Thoracic aorta (tissue), 2 donors: Measurements from ENCODE around the gene MEOX1. TPM values are rescaled to one million over a fixed set of nuclear protein-coding genes. Genes with fewer than 3 reads are reported as not detected.

Source experiments
- ATAC-seq: fragments of 150-250 bp; one replicate; pipeline ENCODE4 v1.8.0; 2017; ENCODE audit warnings: low read depth; ENCODE audit not compliant: insufficient number of reproducible peaks, low FRiP score
- DNase-seq: peaks from one replicate; pipeline ENCODE4 v3.0.0-alpha.2; 2020; ENCODE audit warnings: low spot score
- H3K27ac ChIP-seq, 2 donors: fragments of 200-600 bp; sonication (generic); 1 replicate in 1 of 2; 2 replicates in 1 of 2; pipeline ENCODE4 v1.5.1; 2016; ENCODE audit warnings: mild to moderate bottlenecking in 2 of 2, moderate library complexity in 2 of 2
- H3K27me3 ChIP-seq: fragments of 200-600 bp; sonication (generic); replicated peaks from 2 replicates; pipeline ENCODE4 v1.6.0; 2016; ENCODE audit warnings: mild to moderate bottlenecking; ENCODE audit not compliant: insufficient read depth
- H3K36me3 ChIP-seq: fragments of 200-600 bp; sonication (generic); one replicate; pipeline ENCODE4 v1.5.1; 2016
- H3K4me1 ChIP-seq, 2 donors: fragments of 200-600 bp; sonication (generic); 1 replicate in 1 of 2; 2 replicates in 1 of 2; pipeline versions ENCODE4 v1.5.1 to v1.6.0; 2016; ENCODE audit warnings: low read depth in 2 of 2, mild to moderate bottlenecking in 1 of 2; ENCODE audit not compliant: control insufficient read depth in 1 of 2
- H3K4me3 ChIP-seq: fragments of 200-600 bp; sonication (generic); 2 replicates; pipeline ENCODE4 v1.5.1; 2016; ENCODE audit warnings: mild to moderate bottlenecking
- H3K9me3 ChIP-seq: fragments of 200-600 bp; sonication (generic); 2 replicates; pipeline ENCODE4 v1.5.1; 2016
- CTCF ChIP-seq: fragments of 200-600 bp; sonication (generic); IDR thresholded peaks from one replicate; pipeline ENCODE4 v1.5.1; 2019; ENCODE audit warnings: antibody characterized with exemption
- total RNA-seq, 2 donors: library from RNA; depleted of rRNA; stranded (reverse); fragments of >200 nt; gene quantifications; one replicate each; pipeline versions ENCODE4 v1.1.0 to v1.2.3, GENCODE V29; 2016

Gene MEOX1
- total RNA-seq, 2 donors from 2014 or later = 3.0 to 5.4 TPM

GRCh38 chr17:43680461-43680860 lies 18.7 kb upstream of the MEOX1 start:
- Histone ChIP-seq H3K4me1 (no peaks in the 10 kb centered on the region), H3K27ac (no peak overlapping the region), H3K9me3 (no peaks in the 10 kb centered on the region), H3K36me3 (no peaks in the 10 kb centered on the region), H3K27me3 (no peaks in the 10 kb centered on the region), H3K4me3 (no peak overlapping the region)
- ATAC-seq = no peak
- DNase-seq = no peak
- no peak for TF ChIP-seq CTCF

DNA sequence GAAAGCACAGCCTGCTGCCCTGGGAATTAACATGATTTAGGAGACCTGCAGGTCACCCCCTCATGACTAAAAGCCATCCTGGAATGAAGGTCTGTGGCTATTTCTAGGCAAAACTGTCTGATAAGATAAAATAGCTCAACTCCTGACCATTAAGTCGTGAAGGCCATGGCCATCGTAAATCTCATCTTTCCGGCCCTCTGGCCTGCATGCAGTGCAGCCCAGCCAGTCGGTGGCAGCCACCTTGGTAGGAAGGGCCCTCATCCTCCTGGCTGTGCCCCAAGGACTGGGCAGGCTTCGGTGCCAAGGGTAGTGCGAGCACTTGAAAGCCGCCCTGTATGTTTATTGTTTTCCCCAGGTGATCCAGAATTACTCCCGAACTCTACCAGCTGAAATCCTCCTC lies 18.2 kb upstream of the MEOX1 start:
- H3K27me3 ChIP-seq = no peaks in the 10 kb centered on the region
- ATAC-seq (no peak), DNase-seq (no peak)
- H3K9me3 ChIP-seq = no peaks in the 10 kb centered on the region
- TF ChIP-seq CTCF = no peak
- H3K4me1 ChIP-seq = no peaks in the 10 kb centered on the region
- no peak overlapping the region for H3K27ac ChIP-seq
- H3K4me3 ChIP-seq = no peak overlapping the region
- H3K36me3 ChIP-seq = no peaks in the 10 kb centered on the region

GRCh38 chr17:43679401-43679800 lies 17.7 kb upstream of the MEOX1 start:
- Histone ChIP-seq H3K27me3 (no peaks in the 10 kb centered on the region), H3K4me1 (no peaks in the 10 kb centered on the region), H3K9me3 (no peaks in the 10 kb centered on the region), H3K27ac (no peak overlapping the region), H3K4me3 (no peak overlapping the region), H3K36me3 (no peaks in the 10 kb centered on the region)
- ATAC-seq (no peak), DNase-seq (no peak)
- TF ChIP-seq CTCF = no peak

DNA sequence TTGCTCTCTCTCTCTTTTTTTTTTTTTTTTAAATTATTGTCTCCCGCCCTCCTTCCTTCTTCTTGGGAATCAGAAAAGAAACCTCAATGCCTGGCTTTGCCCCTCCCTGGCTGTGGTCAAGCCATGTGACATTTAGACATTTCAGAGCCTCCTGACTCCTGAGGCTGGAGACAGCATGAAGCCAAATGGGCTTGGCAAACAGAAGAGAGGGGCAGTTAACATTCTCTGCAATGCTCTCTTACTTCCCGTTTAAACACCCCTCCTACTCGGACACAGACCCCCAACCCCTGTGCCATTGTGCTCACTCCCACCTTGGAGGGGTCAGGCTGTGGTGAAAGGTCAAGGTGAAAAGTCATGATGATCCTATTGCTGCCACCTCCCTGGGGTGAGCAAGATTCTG lies 14.7 kb upstream of the MEOX1 start:
- no peak overlapping the region for H3K4me3 ChIP-seq
- H3K36me3 ChIP-seq = no peaks in the 10 kb centered on the region
- H3K9me3 ChIP-seq = no peaks in the 10 kb centered on the region
- no peak overlapping the region for H3K27ac ChIP-seq
- ATAC-seq (no peak), DNase-seq (no peak)
- no peaks in the 10 kb centered on the region for H3K27me3 ChIP-seq
- peaks cover 0 to 4% of the 10 kb centered on the region in 2 donors for H3K4me1 ChIP-seq
- no peak for TF ChIP-seq CTCF

DNA sequence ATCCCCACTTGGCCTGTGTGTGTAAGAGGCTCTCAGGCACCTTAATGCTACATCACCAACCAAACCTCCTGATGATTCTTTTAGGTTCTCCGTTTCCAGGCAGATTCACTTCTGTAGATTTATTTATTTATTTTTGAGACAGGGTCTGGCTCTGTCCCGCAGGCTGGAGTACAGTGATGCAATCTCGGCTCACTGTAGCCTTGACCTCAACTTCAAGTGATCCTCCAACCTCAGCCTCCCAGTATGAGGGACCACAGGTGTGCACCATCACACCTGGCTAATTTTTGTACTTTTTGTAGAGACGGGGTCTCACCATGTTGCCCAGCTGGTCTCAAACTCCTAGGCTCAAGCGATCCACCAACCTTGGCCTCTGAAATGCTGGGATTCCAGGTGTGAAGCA lies 12.7 kb upstream of the MEOX1 start:
- TF ChIP-seq CTCF = no peak
- ATAC-seq (no peak), DNase-seq (no peak)
- peaks cover 0 to 16% of the 10 kb centered on the region in 2 donors for H3K4me1 ChIP-seq
- H3K9me3 ChIP-seq = no peaks in the 10 kb centered on the region
- no peak overlapping the region for H3K27ac ChIP-seq
- no peaks in the 10 kb centered on the region for H3K36me3 ChIP-seq
- H3K27me3 ChIP-seq = no peaks in the 10 kb centered on the region
- H3K4me3 ChIP-seq = no peak overlapping the region
